BJ (cell line): ENCODE data around the gene KCNK2. TPM values are rescaled to one million over a fixed set of nuclear protein-coding genes. Genes with fewer than 3 reads are reported as not detected.

Experiments
- CTCF ChIA-PET: fragments of 350-600 bp; formaldehyde crosslinking; extraction: SDS; loops from one replicate; lab custom pipeline; 2021; ENCODE audit warnings: antibody characterized with exemption, inconsistent platforms; lab: Yijun Ruan, JAX
- POLR2A ChIA-PET: fragments of 300-600 bp; sonication (Branson Sonifier 250); formaldehyde crosslinking; extraction: SDS; loops from one replicate; lab custom pipeline; 2021; ENCODE audit warnings: antibody characterized with exemption; lab: Charles Lee
- DNase-seq: peaks from one replicate; pipeline ENCODE4 v3.0.0-alpha.2; 2011; ENCODE audit warnings: low read depth
- H3K27me3 ChIP-seq: 2 replicates; pipeline ENCODE4 v1.6.0; 2011; ENCODE audit warnings: low read length; ENCODE audit not compliant: control insufficient read depth, insufficient read depth
- H3K36me3 ChIP-seq: 2 replicates; pipeline ENCODE4 v1.5.1; 2011; ENCODE audit warnings: low read length; ENCODE audit not compliant: control insufficient read depth, insufficient read depth
- H3K4me3 ChIP-seq: 2 replicates; pipeline ENCODE4 v1.5.1; 2011; ENCODE audit warnings: low read depth, mild to moderate bottlenecking, control low read depth, low read length
- polyA plus RNA-seq: library from polyadenylated mRNA; depleted of rRNA; stranded (reverse); fragments of >200 nt; gene quantifications from 2 replicates; pipeline ENCODE4 v1.2.3, GENCODE V29; 2011
- TF ChIP-seq, protein P1 (sequence below): IDR thresholded peaks from 2 replicates; pipeline ENCODE4 v1.5.1; 2011; ENCODE audit warnings: low read depth, mild to moderate bottlenecking, control low read depth, inconsistent platforms, low read length, moderate library complexity; ENCODE audit not compliant: insufficient read depth

Gene KCNK2
- polyA plus RNA-seq, 1 experiment, result 23.9 TPM

DNA sequence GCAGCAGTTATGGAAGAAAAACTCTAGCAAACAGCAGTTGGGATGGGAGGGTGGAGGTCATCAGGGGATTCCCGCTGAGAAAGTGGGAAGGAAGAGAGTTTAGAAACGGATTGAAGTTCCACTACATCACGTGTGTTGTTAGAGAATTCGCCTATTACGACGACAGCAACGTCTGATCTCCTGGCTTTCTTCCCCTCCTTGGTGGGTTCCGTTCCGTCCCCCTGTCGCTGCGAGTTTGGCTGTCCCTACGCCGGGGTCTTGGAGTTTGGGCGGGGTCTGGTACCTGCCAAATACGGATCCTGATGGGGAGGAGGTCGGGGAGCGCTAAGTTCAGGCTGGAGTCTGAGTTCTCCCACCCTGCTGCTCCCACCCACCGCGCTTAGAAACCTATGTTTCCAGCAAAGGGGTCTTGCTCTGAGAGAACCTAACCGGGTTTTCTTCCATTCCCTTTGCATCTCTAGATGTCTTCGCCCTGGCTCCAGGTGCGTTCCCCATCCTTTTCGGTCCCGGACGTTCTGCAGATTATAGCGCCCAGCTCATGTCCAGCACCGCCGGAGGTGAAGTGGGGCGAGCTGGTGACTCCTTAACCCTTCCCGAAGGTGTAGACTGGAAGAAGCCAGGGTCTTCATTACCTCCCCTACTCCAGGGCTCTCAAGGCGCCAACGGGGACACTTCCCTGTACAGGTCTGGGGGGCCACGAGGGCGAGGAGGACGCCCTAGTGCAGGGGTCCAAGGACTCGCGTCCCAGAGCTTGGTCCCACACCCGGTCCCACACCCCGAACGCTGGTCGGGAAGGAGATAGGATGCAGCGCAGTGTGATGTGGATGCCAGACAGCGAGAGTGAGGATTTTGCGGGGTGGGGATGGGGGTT lies 641 bp upstream of the KCNK2 start:
- H3K27me3 ChIP-seq, result no peaks in the 10 kb centered on the region
- H3K4me3 ChIP-seq, result peak overlapping the region; percentile 82
- TF ChIP-seq, protein P1, sequence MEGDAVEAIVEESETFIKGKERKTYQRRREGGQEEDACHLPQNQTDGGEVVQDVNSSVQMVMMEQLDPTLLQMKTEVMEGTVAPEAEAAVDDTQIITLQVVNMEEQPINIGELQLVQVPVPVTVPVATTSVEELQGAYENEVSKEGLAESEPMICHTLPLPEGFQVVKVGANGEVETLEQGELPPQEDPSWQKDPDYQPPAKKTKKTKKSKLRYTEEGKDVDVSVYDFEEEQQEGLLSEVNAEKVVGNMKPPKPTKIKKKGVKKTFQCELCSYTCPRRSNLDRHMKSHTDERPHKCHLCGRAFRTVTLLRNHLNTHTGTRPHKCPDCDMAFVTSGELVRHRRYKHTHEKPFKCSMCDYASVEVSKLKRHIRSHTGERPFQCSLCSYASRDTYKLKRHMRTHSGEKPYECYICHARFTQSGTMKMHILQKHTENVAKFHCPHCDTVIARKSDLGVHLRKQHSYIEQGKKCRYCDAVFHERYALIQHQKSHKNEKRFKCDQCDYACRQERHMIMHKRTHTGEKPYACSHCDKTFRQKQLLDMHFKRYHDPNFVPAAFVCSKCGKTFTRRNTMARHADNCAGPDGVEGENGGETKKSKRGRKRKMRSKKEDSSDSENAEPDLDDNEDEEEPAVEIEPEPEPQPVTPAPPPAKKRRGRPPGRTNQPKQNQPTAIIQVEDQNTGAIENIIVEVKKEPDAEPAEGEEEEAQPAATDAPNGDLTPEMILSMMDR, result no peak
- CTCF ChIA-PET, result interaction anchor here (1.0 kb wide), 1 partner anchor 421 kb away, joined by 3 read pairs; no protein-coding TSS in a partner anchor
- POLR2A ChIA-PET, result no interaction called here
- no peaks in the 10 kb centered on the region for H3K36me3 ChIP-seq
- no peak for DNase-seq

DNA sequence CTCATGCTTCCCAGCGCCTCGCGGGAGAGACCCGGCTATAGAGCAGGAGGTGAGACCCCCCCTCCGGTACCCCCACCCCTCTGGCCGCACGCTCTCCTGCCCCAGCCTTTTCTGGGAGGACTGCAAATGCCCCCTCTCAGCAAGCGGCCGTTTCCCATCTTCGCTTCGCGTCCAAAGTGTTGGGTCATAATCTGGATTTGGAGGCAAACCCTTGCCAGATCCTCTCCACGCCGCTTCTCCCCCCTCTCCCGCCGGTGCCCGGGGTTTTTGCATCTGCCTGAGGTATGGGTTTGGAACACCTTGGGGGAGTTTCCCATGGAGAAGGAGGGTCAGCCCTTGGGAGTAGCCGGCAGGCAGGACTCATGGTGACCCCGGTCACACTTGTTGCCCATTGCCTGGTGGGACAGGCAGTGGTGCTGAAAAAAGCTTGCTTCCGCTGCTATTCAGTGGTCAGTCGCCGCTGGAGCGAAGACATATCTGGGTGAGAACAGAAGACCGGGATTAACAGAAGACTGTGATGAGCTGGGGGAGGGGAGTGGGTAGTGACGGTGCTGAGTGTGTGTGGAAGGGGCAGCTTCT lies 935 bp downstream of the KCNK2 start:
- Histone ChIP-seq H3K36me3 (no peaks in the 10 kb centered on the region), H3K27me3 (no peaks in the 10 kb centered on the region), H3K4me3 (peak overlapping the region; percentile 82)
- DNase-seq, result no peak
- TF ChIP-seq, protein P1, result no peak
- CTCF ChIA-PET, result interaction anchor here (0.6 to 1.3 kb wide), 3 partner anchors 11 to 881 kb away, joined by 3 to 4 read pairs (median 3); no protein-coding TSS in a partner anchor
- POLR2A ChIA-PET, result no interaction called here

DNA sequence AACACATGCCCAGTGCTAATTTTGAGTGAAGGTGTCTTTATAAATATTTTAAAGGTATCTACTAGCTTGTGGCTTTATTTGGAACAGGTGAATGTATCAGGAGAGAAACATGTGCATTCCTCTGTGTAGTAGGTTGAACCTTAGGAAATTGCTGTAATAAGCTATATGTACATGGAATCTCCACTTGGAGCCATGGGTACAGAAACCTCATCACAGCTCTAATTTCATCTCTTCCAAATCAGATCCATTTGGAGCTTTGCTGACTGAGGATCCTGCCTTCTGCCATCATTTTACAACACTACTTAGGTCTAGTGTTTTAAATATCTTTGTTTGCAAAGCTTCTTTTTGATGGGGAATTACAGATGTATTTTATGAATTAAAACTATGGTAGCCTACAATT lies 2.1 kb downstream of the KCNK2 start:
- H3K36me3 ChIP-seq, result peaks cover 2% of the 10 kb centered on the region; the same call in 1 of the 2 replicates
- no peak overlapping the region for H3K4me3 ChIP-seq
- no peak for DNase-seq
- CTCF ChIA-PET, result interaction anchor here (0.6 to 1.3 kb wide), 4 partner anchors 8 to 419 kb away, joined by 3 to 5 read pairs (median 3); no protein-coding TSS in a partner anchor
- POLR2A ChIA-PET, result no interaction called here
- TF ChIP-seq, protein P1, result no peak
- no peaks in the 10 kb centered on the region for H3K27me3 ChIP-seq

DNA sequence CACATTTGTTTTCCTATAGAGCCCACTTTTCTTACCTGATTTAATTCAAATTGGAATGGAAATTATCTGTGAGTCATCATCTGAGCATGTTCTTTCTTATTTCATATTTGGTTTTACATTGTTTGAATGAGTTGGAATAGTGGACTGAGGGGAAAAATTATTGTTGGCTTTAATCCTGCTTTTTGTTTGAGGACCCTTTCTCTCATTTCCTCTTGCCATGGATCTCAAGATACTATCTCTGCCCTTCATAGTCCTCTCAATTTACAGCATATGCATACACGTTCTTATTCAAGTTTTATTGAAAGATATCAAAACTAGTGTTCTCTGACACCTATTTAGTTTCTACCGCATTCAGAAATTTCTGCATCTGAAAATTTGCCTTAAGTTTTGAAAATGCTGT lies 5.1 kb downstream of the KCNK2 start:
- no peak for DNase-seq
- TF ChIP-seq, protein P1, result no peak
- H3K4me3 ChIP-seq, result no peak overlapping the region
- POLR2A ChIA-PET, result no interaction called here
- H3K27me3 ChIP-seq, result no peaks in the 10 kb centered on the region
- CTCF ChIA-PET, result interaction anchor here (0.6 kb wide), 1 partner anchor 234 kb away, joined by 3 read pairs; no protein-coding TSS in a partner anchor
- H3K36me3 ChIP-seq, result peaks cover 2% of the 10 kb centered on the region; the same call in 1 of the 2 replicates

DNA sequence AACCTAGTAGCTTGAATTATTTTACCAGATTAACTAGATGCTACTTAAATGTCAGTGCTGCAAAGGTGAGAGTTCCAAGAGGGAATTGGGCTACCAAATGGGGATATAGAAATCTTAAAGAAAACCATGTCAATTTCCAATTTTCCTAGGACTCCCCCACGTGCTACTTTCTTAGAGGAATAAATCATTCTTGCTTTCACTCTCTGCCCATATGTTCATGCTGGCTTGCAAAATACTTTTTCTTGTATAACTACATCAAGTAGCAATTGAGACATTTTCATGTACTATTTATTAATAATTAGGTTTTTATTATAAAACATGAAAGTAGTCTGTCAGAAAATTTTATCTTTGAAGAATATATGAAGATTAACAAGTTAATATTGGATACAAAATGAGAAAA lies 11.8 kb downstream of the KCNK2 start:
- TF ChIP-seq, protein P1, result no peak
- Histone ChIP-seq H3K36me3 (peaks cover 2% of the 10 kb centered on the region; the same call in 1 of the 2 replicates), H3K4me3 (no peak overlapping the region), H3K27me3 (no peaks in the 10 kb centered on the region)
- CTCF ChIA-PET, result interaction anchor here (1.0 kb wide), 1 partner anchor 11 kb away, joined by 4 read pairs; no protein-coding TSS in a partner anchor
- no peak for DNase-seq
- POLR2A ChIA-PET, result no interaction called here
